Measurements from ENCODE around the gene NTM. TPM values are rescaled to one million over a fixed set of nuclear protein-coding genes. Genes with fewer than 3 reads are reported as not detected.

The NTM gene
- polyA plus RNA-seq, 1 donor from 2014 or later = 39.4 TPM

DNA sequence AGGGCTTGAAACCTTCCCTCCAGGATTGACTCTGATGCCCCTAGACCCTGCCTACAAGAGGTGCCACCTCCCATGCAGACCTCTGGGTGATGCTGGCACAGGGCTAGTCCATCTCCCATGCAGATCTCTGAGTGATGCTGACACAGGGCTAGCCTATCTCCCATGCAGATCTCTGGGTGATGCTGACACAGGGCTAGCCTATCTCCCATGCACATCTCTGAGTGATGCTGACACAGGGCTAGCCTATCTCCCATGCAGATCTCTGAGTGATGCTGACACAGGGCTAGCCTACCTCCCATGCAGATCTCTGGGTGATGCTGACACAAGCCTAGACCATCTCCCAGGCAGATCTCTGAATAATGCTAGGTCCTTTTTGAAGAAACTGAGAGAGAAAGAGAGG, 321.7 kb downstream of the NTM start:
- H3K27me3 ChIP-seq (ENCODE audit: insufficient read depth, low read depth, low read length) = no peaks in the 10 kb centered on the region

DNA sequence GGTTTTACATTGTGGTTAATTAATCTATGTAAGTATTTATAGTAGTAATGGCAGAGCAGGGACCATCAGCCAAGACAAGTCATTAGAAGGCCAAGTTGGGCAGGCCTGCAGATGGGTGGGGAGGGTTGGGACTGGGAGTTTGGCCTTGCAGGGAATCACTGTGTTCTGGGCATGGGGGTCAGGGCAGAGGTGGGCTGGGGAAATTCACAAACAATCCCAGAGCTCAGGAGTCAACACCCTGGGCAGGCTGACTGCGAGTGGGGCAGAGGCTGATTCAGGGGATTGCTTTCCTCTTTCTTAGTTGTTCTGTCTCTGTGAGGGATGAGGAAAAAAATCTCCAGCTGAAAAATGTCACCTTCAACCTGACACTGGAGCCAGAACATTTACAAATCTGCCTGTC, 322.5 kb downstream of the NTM start:
- TF ChIP-seq SMC3 (conservative IDR thresholded peaks at IDR 0.05; ENCODE audit: poor library complexity) (no peak), RAD21 (conservative IDR thresholded peaks at IDR 0.05) (no peak), EP300 (conservative IDR thresholded peaks at IDR 0.05; ENCODE audit: poor library complexity, severe bottlenecking) (no peak), POLR2AphosphoS5 (IDR thresholded peaks at IDR 0.05) (no peak), MXI1 (conservative IDR thresholded peaks at IDR 0.05; ENCODE audit: poor library complexity, severe bottlenecking) (no peak), TAF1 (IDR thresholded peaks at IDR 0.05; ENCODE audit: low read depth) (no peak), EZH2 (IDR thresholded peaks at IDR 0.05; ENCODE audit: borderline replicate concordance, insufficient read depth, low read length, poor library complexity, severe bottlenecking) (no peak)
- TF ChIP-seq, protein P1, sequence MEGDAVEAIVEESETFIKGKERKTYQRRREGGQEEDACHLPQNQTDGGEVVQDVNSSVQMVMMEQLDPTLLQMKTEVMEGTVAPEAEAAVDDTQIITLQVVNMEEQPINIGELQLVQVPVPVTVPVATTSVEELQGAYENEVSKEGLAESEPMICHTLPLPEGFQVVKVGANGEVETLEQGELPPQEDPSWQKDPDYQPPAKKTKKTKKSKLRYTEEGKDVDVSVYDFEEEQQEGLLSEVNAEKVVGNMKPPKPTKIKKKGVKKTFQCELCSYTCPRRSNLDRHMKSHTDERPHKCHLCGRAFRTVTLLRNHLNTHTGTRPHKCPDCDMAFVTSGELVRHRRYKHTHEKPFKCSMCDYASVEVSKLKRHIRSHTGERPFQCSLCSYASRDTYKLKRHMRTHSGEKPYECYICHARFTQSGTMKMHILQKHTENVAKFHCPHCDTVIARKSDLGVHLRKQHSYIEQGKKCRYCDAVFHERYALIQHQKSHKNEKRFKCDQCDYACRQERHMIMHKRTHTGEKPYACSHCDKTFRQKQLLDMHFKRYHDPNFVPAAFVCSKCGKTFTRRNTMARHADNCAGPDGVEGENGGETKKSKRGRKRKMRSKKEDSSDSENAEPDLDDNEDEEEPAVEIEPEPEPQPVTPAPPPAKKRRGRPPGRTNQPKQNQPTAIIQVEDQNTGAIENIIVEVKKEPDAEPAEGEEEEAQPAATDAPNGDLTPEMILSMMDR (IDR thresholded peaks at IDR 0.05; ENCODE audit: poor library complexity, severe bottlenecking) = no peak
- TF ChIP-seq, protein P2, sequence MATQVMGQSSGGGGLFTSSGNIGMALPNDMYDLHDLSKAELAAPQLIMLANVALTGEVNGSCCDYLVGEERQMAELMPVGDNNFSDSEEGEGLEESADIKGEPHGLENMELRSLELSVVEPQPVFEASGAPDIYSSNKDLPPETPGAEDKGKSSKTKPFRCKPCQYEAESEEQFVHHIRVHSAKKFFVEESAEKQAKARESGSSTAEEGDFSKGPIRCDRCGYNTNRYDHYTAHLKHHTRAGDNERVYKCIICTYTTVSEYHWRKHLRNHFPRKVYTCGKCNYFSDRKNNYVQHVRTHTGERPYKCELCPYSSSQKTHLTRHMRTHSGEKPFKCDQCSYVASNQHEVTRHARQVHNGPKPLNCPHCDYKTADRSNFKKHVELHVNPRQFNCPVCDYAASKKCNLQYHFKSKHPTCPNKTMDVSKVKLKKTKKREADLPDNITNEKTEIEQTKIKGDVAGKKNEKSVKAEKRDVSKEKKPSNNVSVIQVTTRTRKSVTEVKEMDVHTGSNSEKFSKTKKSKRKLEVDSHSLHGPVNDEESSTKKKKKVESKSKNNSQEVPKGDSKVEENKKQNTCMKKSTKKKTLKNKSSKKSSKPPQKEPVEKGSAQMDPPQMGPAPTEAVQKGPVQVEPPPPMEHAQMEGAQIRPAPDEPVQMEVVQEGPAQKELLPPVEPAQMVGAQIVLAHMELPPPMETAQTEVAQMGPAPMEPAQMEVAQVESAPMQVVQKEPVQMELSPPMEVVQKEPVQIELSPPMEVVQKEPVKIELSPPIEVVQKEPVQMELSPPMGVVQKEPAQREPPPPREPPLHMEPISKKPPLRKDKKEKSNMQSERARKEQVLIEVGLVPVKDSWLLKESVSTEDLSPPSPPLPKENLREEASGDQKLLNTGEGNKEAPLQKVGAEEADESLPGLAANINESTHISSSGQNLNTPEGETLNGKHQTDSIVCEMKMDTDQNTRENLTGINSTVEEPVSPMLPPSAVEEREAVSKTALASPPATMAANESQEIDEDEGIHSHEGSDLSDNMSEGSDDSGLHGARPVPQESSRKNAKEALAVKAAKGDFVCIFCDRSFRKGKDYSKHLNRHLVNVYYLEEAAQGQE (IDR thresholded peaks at IDR 0.05; ENCODE audit: borderline replicate concordance) = no peak
- no peak overlapping the region for H3K27ac ChIP-seq (ENCODE audit: low read length)
- no peaks in the 10 kb centered on the region for H4K20me1 ChIP-seq (ENCODE audit: insufficient read depth)
- H3K9me2 ChIP-seq (ENCODE audit: insufficient read depth, low read length) = no peaks in the 10 kb centered on the region
- no peak overlapping the region for H3K9ac ChIP-seq (ENCODE audit: low read length)
- no peaks in the 10 kb centered on the region for H3K36me3 ChIP-seq (ENCODE audit: insufficient read depth, low read length)
- H2AFZ ChIP-seq (ENCODE audit: low read depth, low read length) = no peak overlapping the region
- no peaks in the 10 kb centered on the region for H3K27me3 ChIP-seq (ENCODE audit: insufficient read depth, low read depth, low read length)
- H3K79me2 ChIP-seq (replicated peaks; ENCODE audit: insufficient read depth, low read length) = no peaks in the 10 kb centered on the region
- no peaks in the 10 kb centered on the region for H3F3A ChIP-seq (ENCODE audit: insufficient read depth, low read length, poor library complexity, severe bottlenecking)
- H3K4me2 ChIP-seq (ENCODE audit: low read length) = no peak overlapping the region
- no peaks in the 10 kb centered on the region for H3K9me3 ChIP-seq (ENCODE audit: low read length)
- no peak overlapping the region for H3K4me3 ChIP-seq (ENCODE audit: low read length)

More for the DNA sequence above, 321.7 kb downstream of the NTM start:
- no peaks in the 10 kb centered on the region for H3K9me3 ChIP-seq (ENCODE audit: low read length)
- no peak overlapping the region for H3K27ac ChIP-seq (ENCODE audit: low read length)
- H3K79me2 ChIP-seq (replicated peaks; ENCODE audit: insufficient read depth, low read length) = no peaks in the 10 kb centered on the region
- TF ChIP-seq, protein P2 (IDR thresholded peaks at IDR 0.05; ENCODE audit: borderline replicate concordance) = no peak
- TF ChIP-seq, protein P1 (IDR thresholded peaks at IDR 0.05; ENCODE audit: poor library complexity, severe bottlenecking) = no peak
- TF ChIP-seq MXI1 (conservative IDR thresholded peaks at IDR 0.05; ENCODE audit: poor library complexity, severe bottlenecking) = no peak
- no peak for TF ChIP-seq EZH2 (IDR thresholded peaks at IDR 0.05; ENCODE audit: borderline replicate concordance, insufficient read depth, low read length, poor library complexity, severe bottlenecking)
- no peak for TF ChIP-seq SMC3 (conservative IDR thresholded peaks at IDR 0.05; ENCODE audit: poor library complexity)
- no peak for TF ChIP-seq TAF1 (IDR thresholded peaks at IDR 0.05; ENCODE audit: low read depth)
- no peak for TF ChIP-seq RAD21 (conservative IDR thresholded peaks at IDR 0.05)
- H4K20me1 ChIP-seq (ENCODE audit: insufficient read depth) = no peaks in the 10 kb centered on the region
- H3K4me3 ChIP-seq (ENCODE audit: low read length) = no peak overlapping the region
- H3F3A ChIP-seq (ENCODE audit: insufficient read depth, low read length, poor library complexity, severe bottlenecking) = no peaks in the 10 kb centered on the region
- no peak overlapping the region for H3K9ac ChIP-seq (ENCODE audit: low read length)
- H3K9me2 ChIP-seq (ENCODE audit: insufficient read depth, low read length) = no peaks in the 10 kb centered on the region
- H3K4me2 ChIP-seq (ENCODE audit: low read length) = no peak overlapping the region
- no peak overlapping the region for H2AFZ ChIP-seq (ENCODE audit: low read depth, low read length)
- H3K36me3 ChIP-seq (ENCODE audit: insufficient read depth, low read length) = no peaks in the 10 kb centered on the region

Data from neural cell (in vitro differentiated cells).